Suprapubic skin (tissue), 4 donors: Measurements from ENCODE around the gene SRI.

Source experiments
- EP300 ChIP-seq: sonication (generic); formaldehyde crosslinking; IDR thresholded peaks from one replicate; pipeline ENCODE4 v1.6.1; 2017; ENCODE audit warnings: antibody characterized with exemption
- POLR2AphosphoS5 ChIP-seq, 3 donors: sonication (generic); formaldehyde crosslinking; IDR thresholded peaks; one replicate each; pipeline ENCODE4 v1.6.1; 2017; ENCODE audit warnings: antibody characterized with exemption in 3 of 3
- TF ChIP-seq, protein P1 (sequence below), 2 donors: fragments of 200-600 bp in 1 of 2; fragments of 450-650 bp in 1 of 2; sonication (generic) in 1 of 2; IDR thresholded peaks; one replicate each; pipeline ENCODE4 v1.5.1; 2016 to 2019; ENCODE audit warnings: antibody characterized with exemption in 2 of 2, mild to moderate bottlenecking in 1 of 2, moderate library complexity in 1 of 2

DNA sequence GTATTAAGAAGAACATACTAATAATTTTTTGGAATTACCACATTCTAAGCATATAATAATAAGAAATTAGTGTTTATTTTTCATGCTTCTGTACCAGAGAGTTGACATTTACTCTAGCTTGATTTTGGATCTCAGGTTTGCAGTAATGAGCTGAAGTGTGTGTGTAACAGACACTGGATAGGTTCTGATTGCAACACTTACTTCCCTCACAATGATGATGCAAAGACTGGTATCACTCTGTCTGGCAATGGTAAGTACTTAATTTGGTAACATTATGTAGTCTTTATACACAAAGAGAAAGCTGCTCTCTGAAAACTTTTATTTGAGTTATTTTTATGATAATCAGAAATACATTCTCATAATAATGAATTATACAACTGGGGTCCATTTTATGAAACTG, 54.1 kb downstream of the SRI start:
- TF ChIP-seq, protein P1, sequence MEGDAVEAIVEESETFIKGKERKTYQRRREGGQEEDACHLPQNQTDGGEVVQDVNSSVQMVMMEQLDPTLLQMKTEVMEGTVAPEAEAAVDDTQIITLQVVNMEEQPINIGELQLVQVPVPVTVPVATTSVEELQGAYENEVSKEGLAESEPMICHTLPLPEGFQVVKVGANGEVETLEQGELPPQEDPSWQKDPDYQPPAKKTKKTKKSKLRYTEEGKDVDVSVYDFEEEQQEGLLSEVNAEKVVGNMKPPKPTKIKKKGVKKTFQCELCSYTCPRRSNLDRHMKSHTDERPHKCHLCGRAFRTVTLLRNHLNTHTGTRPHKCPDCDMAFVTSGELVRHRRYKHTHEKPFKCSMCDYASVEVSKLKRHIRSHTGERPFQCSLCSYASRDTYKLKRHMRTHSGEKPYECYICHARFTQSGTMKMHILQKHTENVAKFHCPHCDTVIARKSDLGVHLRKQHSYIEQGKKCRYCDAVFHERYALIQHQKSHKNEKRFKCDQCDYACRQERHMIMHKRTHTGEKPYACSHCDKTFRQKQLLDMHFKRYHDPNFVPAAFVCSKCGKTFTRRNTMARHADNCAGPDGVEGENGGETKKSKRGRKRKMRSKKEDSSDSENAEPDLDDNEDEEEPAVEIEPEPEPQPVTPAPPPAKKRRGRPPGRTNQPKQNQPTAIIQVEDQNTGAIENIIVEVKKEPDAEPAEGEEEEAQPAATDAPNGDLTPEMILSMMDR (IDR thresholded peaks at IDR 0.05), result no peak
- TF ChIP-seq EP300, result no peak
- no peak for TF ChIP-seq POLR2AphosphoS5 (IDR thresholded peaks at IDR 0.05)
